Peyer's patch (tissue), 4 donors: ENCODE data around the gene RYR1.

Source experiments
- CTCF ChIP-seq, 6 experiments: fragments of 450-650 bp in 4 of 6; fragments of 200-600 bp in 2 of 6; sonication (generic) in 1 of 6; IDR thresholded peaks; one replicate each; pipeline ENCODE4 v1.5.1; 2017 to 2019; ENCODE audit warnings: antibody characterized with exemption in 6 of 6, mild to moderate bottlenecking in 3 of 6, moderate library complexity in 1 of 6
- POLR2A ChIP-seq, 2 donors: fragments of 450-650 bp; IDR thresholded peaks; one replicate each; pipeline ENCODE4 v1.5.1; 2017; ENCODE audit warnings: antibody characterized with exemption in 2 of 2, mild to moderate bottlenecking in 2 of 2, moderate library complexity in 2 of 2

- no peak for TF ChIP-seq CTCF (IDR thresholded peaks at IDR 0.05)
- TF ChIP-seq POLR2A (IDR thresholded peaks at IDR 0.05): no peak
Measured at GRCh38 chr19:38522915-38523314, 89.4 kb downstream of the RYR1 start.
